GDM1 (cell line): ENCODE results near the gene RNF175.

Source experiments
- DNase-seq: peaks from one replicate; lab custom pipeline; 2025; lab: John Stamatoyannopoulos, UW

The RNF175 gene

GRCh38 chr4:153759407-153760316, at the start of gene RNF175:
TSS of gene RNF175 (minus strand) at chr4:153760024. CDS start at chr4:153759862, 162 bp downstream.
- DNase-seq = no peak

GRCh38 chr4:153809307-153809706, 49.5 kb upstream of the RNF175 start:
- no peak for DNase-seq

DNA sequence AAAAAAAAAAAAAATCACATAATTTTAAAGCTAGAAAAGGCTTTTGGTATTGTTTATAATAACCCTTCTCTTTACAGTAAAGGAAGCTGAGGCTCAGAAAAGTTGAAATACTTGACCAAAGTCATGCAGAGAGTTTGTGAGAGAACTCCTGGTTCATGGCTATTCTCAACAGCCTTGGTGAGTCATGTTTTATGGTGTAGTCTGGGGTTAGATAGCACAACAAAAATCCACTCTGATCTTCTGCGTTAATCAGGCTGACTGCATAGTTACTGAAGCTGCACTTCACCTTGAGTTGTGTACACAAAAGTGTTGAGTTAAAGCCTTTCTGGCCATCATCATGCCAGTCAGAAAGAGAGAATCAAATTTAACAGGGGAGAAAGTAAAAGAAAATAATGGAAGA, 48.4 kb upstream of the RNF175 start:
- DNase-seq = no peak

DNA sequence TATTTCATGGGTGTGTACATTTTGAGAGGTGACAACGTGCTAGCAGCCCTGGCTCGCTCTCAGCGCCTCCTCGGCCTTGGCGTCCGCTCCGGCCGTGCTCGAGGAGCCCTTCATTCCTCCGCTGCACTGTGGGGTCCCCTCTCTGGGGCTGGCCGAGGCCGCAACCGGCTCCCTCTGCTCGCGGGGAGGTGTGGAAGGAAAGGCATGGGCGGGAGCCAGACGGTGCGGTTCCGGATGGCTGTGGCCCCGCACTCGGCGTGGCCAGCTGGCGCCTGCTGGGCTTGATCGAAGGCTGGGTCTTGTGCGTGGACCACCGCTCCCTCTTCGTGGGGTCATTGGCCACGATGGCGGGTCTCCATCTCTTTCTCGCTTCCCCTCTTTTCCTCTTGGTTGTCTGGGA, 46.2 kb upstream of the RNF175 start:
- no peak for DNase-seq

DNA sequence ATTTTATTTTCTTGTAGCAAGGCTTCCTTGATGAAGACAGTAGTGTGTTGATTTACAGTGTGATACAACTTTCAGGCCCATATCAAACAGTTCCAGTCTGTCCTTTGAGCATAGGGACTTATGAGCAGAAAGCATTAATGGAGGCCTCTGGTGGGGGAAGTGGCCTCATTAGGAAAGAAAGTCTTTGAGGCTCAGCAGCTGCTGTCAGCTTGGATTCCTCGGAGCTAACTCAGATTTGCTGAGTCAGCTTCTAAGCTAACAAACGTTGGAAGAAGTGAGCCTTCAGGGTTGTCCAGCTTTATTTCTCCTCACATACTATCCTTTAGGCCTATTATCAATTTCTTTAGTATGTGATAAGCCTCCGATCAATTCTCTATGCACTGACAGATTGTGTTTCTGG, 44.9 kb upstream of the RNF175 start:
- no peak for DNase-seq

DNA sequence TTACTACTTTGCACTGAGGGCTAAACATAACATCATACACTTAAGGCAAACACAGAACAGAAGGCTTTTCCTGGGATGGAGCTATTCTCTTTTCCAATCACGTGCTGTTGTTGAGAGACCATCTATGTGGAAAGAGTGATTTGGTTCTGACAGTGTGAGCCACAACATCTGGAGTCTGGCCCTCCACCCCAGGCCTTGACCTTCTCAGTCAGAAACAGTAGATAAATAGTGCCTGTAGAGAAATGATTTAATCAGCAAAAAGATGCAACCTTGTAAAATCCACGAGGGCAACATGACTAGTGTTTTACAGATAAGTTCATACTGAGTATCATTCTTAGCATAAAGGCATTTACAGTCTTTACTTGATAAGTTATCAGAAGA, 39.9 kb upstream of the RNF175 start:
- no peak for DNase-seq

- no peak for DNase-seq
Observed at GRCh38 chr4:153798901-153799693, 39.3 kb upstream of the RNF175 start.

DNA sequence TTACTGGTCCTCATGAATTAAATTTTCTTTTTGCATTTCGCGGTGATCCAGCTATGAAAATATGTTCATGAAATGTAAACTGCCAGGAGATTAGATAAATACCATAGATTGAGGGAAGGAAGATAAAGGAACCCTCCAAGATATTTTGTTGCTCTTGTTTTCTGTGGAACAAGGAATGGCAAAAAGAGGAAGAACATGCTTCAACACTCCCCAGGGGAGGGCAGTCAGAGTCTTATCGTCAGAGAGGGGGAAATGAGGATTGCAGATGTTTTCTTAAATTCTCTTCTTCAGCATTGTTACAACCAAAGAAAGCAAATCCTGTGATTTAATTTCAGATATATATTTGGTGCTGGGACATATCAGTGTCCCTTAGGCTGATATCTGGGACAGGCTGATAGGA, 38.6 kb upstream of the RNF175 start:
- DNase-seq = no peak

- no peak for DNase-seq
Observed at GRCh38 chr4:153794006-153794405, 34.2 kb upstream of the RNF175 start.

GRCh38 chr4:153792618-153793247, 32.9 kb upstream of the RNF175 start:
- DNase-seq = no peak

DNA sequence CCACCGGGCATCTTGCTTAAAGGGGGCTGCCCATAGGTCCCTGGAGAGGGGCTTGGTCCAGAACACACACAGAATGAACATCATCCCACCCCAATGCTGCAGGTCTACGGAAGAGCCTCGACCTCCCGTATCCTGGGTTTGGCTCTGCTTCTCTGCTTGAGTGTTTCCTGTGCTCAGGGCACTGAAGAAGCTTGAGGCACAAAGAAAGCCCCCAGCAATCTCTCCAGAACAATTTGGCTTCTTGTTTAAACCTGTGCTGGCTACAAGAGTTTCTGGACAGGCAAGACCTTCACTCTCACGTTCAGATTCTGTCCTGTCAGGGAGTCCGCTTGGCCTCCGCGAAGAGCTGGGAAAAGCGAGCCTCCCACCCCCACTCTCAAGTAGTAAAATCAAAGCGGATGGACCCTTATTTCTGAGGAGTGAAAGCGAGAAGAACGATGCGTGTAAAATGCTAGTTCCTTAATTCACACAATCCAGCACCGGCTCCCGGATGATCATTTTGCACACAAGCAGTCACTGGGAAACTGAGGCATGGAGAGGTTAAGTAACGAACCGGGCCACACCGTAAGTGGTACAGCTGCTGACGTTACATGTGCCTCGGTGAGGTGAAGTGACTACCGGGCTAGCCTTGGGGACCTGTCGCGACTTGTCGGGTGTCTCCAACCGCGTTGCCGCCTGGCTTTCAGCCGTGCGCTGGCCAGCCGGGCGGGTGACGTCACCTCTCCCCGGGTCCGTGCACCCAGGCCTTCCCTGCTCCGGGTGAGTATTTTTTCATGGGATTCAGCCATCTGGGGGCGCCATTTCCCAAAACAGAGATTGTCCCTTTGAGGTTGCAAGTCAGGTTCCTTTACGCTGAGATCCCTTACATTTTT, 32.2 kb upstream of the RNF175 start:
- DNase-seq = no peak

DNA sequence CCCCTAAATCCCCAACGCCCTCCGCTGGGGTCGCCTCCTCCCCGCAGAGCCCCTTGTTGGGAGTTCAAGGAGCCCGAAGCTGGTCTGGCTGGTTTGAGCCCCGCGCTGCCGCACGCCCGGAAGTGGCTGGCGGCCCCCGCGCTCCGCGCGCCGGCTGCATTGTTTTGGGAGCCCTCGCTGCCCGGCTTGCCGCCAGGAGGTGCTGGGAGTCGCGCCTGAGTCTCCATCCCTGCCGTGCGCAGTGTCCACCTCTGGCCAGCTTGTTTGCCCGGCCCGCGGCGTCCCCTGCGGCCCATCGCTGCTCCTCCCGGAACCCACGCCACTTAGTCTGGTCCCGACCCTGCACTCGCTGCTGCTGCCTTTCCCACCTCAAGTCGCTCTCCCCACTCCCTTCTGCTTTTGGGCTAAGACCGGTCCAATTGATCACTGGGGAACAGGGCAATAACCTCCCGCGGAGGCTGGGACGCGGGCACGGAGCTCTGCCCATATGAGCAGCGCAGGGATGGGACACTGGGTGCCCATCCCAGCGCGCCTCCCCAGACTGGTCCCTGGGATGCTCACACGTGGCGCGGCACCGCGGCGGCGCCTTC, 31.2 kb upstream of the RNF175 start:
- no peak for DNase-seq

DNA sequence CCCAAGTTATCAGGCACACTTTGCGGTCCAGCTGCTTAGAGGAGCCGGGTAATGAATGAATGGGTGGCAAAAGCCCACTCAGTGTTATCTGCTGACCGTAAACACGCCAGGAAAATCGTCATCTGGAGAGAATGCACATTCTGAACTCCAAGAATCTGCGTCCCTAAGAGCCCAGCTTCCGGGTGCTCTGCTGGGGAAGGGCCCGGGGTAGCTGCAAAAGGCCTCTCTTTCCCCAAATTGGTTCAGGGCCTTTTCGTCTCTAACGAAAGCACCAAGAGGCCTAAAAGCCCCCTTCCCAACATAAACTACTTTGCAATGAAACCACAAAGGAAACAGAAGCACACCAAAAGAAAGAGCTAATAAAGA, 30.7 kb upstream of the RNF175 start:
- no peak for DNase-seq

- DNase-seq = no peak
Observed at GRCh38 chr4:153789741-153790499, 30.1 kb upstream of the RNF175 start.

- no peak for DNase-seq
Observed at GRCh38 chr4:153788413-153789276, 28.8 kb upstream of the RNF175 start, which contains the start of gene SFRP2. TSS of gene SFRP2 (minus strand) at chr4:153789083. CDS start at chr4:153788835, 248 bp downstream.

- no peak for DNase-seq
Observed at GRCh38 chr4:153788051-153788412, 28.2 kb upstream of the RNF175 start.

DNA sequence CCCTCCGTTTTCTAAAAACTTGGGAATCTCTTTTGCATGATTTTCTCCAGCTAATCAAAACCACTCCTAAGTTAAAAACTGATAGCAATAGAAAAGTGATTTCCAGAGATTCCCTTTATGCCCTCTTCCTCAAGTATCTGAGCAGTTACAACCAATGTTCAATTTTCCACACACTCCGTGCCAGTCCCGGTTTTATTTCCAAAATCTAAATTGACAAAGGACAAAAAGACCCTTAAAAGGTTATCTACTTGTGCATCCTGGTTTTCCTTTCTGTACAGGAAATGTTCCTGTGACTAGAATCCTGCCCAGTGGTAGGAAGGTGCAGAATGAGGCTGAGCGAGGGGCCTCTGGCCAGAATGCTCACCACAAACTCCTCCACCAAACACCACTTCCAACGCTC, 27.8 kb upstream of the RNF175 start:
- DNase-seq = no peak

GRCh38 chr4:153787061-153787560, 27.3 kb upstream of the RNF175 start:
- DNase-seq = no peak
